ENCODE measurements around the gene TRANK1. TPM values are rescaled to one million over a fixed set of nuclear protein-coding genes. Genes with fewer than 3 reads are reported as not detected.

Gene TRANK1
- total RNA-seq, 1 experiment from 2014 or later: 1.1 TPM

- Histone ChIP-seq H3K9me2 (ENCODE audit: insufficient read depth) (no peaks in the 10 kb centered on the region), H4K20me1 (ENCODE audit: insufficient read depth) (no peaks in the 10 kb centered on the region), H3K36me3 (ENCODE audit: control insufficient read depth in 1 of 2, insufficient read depth in 2 of 2, low read length in 2 of 2) (no peaks in the 10 kb centered on the region), H3K79me2 (ENCODE audit: insufficient read depth, low read length) (no peaks in the 10 kb centered on the region), H3K27me3 (ENCODE audit: insufficient read depth, low read length) (peaks cover 36% of the 10 kb centered on the region), H3K9ac (ENCODE audit: low read length) (no peak overlapping the region), H3K4me3 (replicated peaks in 1 of 2; ENCODE audit: low read depth in 1 of 2, low read length in 2 of 2) (no peak overlapping the region), H2AFZ (ENCODE audit: low read depth, low read length, poor library complexity, severe bottlenecking) (no peak overlapping the region), H3K4me2 (ENCODE audit: low read length) (no peak overlapping the region), H3K27ac (ENCODE audit: low read depth, low read length) (no peak overlapping the region), H3K9me3 (ENCODE audit: control insufficient read depth in 1 of 2, insufficient read depth in 1 of 2, low read depth in 1 of 2, low read length in 2 of 2) (no peaks in the 10 kb centered on the region), H3K4me1 (ENCODE audit: control insufficient read depth in 1 of 2, insufficient read depth in 2 of 2, low read length in 2 of 2) (no peaks in the 10 kb centered on the region)
- ATAC-seq (no peak), DNase-seq (ENCODE audit: low read depth, low spot score) (no peak)
- TF ChIP-seq ZFX (IDR thresholded peaks at IDR 0.05): no peak
- TF ChIP-seq SP1 (IDR thresholded peaks at IDR 0.05; ENCODE audit: low read depth): no peak
- no peak for TF ChIP-seq FOSL1 (IDR thresholded peaks at IDR 0.05; ENCODE audit: low read depth)
- no peak for TF ChIP-seq RAD21 (IDR thresholded peaks at IDR 0.05; ENCODE audit: low read depth)
- no peak for TF ChIP-seq EGR1 (IDR thresholded peaks at IDR 0.05; ENCODE audit: low read depth)
- no peak for TF ChIP-seq POLR2AphosphoS5 (IDR thresholded peaks at IDR 0.05; ENCODE audit: low read depth, low read length)
- TF ChIP-seq CEBPB (IDR thresholded peaks at IDR 0.05; ENCODE audit: low read depth): no peak
- TF ChIP-seq ZNF274 (IDR thresholded peaks at IDR 0.05; ENCODE audit: low read depth, low read length): no peak
- TF ChIP-seq, protein P1, sequence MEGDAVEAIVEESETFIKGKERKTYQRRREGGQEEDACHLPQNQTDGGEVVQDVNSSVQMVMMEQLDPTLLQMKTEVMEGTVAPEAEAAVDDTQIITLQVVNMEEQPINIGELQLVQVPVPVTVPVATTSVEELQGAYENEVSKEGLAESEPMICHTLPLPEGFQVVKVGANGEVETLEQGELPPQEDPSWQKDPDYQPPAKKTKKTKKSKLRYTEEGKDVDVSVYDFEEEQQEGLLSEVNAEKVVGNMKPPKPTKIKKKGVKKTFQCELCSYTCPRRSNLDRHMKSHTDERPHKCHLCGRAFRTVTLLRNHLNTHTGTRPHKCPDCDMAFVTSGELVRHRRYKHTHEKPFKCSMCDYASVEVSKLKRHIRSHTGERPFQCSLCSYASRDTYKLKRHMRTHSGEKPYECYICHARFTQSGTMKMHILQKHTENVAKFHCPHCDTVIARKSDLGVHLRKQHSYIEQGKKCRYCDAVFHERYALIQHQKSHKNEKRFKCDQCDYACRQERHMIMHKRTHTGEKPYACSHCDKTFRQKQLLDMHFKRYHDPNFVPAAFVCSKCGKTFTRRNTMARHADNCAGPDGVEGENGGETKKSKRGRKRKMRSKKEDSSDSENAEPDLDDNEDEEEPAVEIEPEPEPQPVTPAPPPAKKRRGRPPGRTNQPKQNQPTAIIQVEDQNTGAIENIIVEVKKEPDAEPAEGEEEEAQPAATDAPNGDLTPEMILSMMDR (IDR thresholded peaks at IDR 0.05 in 2 of 3, conservative IDR thresholded peaks at IDR 0.05 in 1 of 3; ENCODE audit: borderline replicate concordance in 1 of 3, insufficient read depth in 1 of 3, low read depth in 2 of 3, low read length in 2 of 3): no peak
- TF ChIP-seq TCF7L2 (IDR thresholded peaks at IDR 0.05; ENCODE audit: borderline replicate concordance, extremely low read depth, insufficient read depth, insufficient read length): no peak
- TF ChIP-seq REST (IDR thresholded peaks at IDR 0.05; ENCODE audit: low read depth): no peak
- TF ChIP-seq SIN3A (IDR thresholded peaks at IDR 0.05; ENCODE audit: low read depth): no peak
- TF ChIP-seq MAX (IDR thresholded peaks at IDR 0.05): no peak
- no peak for TF ChIP-seq EZH2 (IDR thresholded peaks at IDR 0.05)
- TF ChIP-seq EZH2phosphoT487 (IDR thresholded peaks at IDR 0.05; ENCODE audit: borderline replicate concordance): no peak
- no peak for TF ChIP-seq POLR2A (IDR thresholded peaks at IDR 0.05; ENCODE audit: borderline replicate concordance, extremely low read depth, insufficient read depth, insufficient read length)
- TF ChIP-seq, protein P2, sequence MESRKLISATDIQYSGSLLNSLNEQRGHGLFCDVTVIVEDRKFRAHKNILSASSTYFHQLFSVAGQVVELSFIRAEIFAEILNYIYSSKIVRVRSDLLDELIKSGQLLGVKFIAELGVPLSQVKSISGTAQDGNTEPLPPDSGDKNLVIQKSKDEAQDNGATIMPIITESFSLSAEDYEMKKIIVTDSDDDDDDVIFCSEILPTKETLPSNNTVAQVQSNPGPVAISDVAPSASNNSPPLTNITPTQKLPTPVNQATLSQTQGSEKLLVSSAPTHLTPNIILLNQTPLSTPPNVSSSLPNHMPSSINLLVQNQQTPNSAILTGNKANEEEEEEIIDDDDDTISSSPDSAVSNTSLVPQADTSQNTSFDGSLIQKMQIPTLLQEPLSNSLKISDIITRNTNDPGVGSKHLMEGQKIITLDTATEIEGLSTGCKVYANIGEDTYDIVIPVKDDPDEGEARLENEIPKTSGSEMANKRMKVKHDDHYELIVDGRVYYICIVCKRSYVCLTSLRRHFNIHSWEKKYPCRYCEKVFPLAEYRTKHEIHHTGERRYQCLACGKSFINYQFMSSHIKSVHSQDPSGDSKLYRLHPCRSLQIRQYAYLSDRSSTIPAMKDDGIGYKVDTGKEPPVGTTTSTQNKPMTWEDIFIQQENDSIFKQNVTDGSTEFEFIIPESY (IDR thresholded peaks at IDR 0.05; ENCODE audit: extremely low read depth, insufficient replicate concordance, low read length): no peak
- no peak for TF ChIP-seq ELF1 (IDR thresholded peaks at IDR 0.05; ENCODE audit: borderline replicate concordance, low read depth)
- no peak for TF ChIP-seq JUND (IDR thresholded peaks at IDR 0.05)
- no TSS peak for BruUV-seq (replicated peaks)
- intact Hi-C loops (cut with micrococcal nuclease): loop anchor here (5.0 kb wide), 1 partner anchor 422 kb away; no protein-coding TSS in a partner anchor
- ChIA-PET POLR2A (no interaction called here), CTCF (interaction anchor here (3.7 kb wide), 1 partner anchor 77 kb away, joined by 38 read pairs; no protein-coding TSS in a partner anchor), RAD21 (ENCODE audit: low non-redundant PET in 1 of 2, low total read pairs in 2 of 2, uncharacterized antibody in 2 of 2, unreplicated experiment in 2 of 2) (no interaction called here)
Observed at GRCh38 chr3:36790765-36791164, 154.1 kb downstream of the TRANK1 start.
